ENCODE results near the gene KIFAP3. TPM values are rescaled to one million over a fixed set of nuclear protein-coding genes. Genes with fewer than 3 reads are reported as not detected.

Gene KIFAP3
- total RNA-seq, 1 experiment from 2014 or later = 3.8 TPM

- Histone ChIP-seq H4K5ac (ENCODE audit: insufficient read length, low read depth, low read length) (no peak overlapping the region), H3K79me1 (ENCODE audit: insufficient read depth, low read depth, low read length, poor library complexity, severe bottlenecking) (no peaks in the 10 kb centered on the region), H2BK12ac (ENCODE audit: insufficient read length, low read depth, low read length) (no peak overlapping the region), H3T11ph (ENCODE audit: low read length) (no peak overlapping the region), H2AFZ (ENCODE audit: low read length) (peak overlapping the region; percentile 79), H4K8ac (replicated peaks; ENCODE audit: insufficient read length, low read depth, low read length) (no peak overlapping the region), H3K9ac (ENCODE audit: extremely low read depth, insufficient read length, low read length) (peak overlapping the region; percentile 39), H3K23me2 (ENCODE audit: insufficient read length, low read depth, low read length, poor library complexity, severe bottlenecking) (peaks cover 6% of the 10 kb centered on the region), H2BK15ac (ENCODE audit: low read depth, low read length) (no peak overlapping the region), H3K9me3 (ENCODE audit: control insufficient read depth, low read depth, low read length) (no peaks in the 10 kb centered on the region), H3K79me2 (ENCODE audit: insufficient read depth, low read length) (no peaks in the 10 kb centered on the region), H3K4ac (ENCODE audit: low read depth, low read length) (no peak overlapping the region), H2BK120ac (ENCODE audit: low read depth, low read length, poor library complexity, severe bottlenecking) (no peak overlapping the region), H2AK5ac (ENCODE audit: insufficient read length, low read length) (no peak overlapping the region), H3K27ac (ENCODE audit: insufficient read length, low read depth, low read length) (no peak overlapping the region), H3K18ac (ENCODE audit: insufficient read length, low read depth, low read length) (no peak overlapping the region), H3K4me1 (ENCODE audit: insufficient read depth, low read length) (no peaks in the 10 kb centered on the region), H2BK20ac (ENCODE audit: low read depth, low read length, poor library complexity, severe bottlenecking) (no peak overlapping the region), H3K27me3 (ENCODE audit: insufficient read depth, low read length) (no peaks in the 10 kb centered on the region), H4K91ac (ENCODE audit: insufficient read length, low read depth, low read length) (no peak overlapping the region), H3K56ac (ENCODE audit: insufficient read length, low read depth, low read length) (no peak overlapping the region), H3K4me2 (ENCODE audit: insufficient read depth, insufficient read length, low read length) (peak overlapping the region; percentile 92), H2BK5ac (ENCODE audit: insufficient read length, low read length) (no peak overlapping the region), H3K14ac (ENCODE audit: insufficient read depth, low read length) (no peak overlapping the region), H4K20me1 (ENCODE audit: control insufficient read depth, insufficient read depth, insufficient read length) (no peaks in the 10 kb centered on the region), H3K23ac (ENCODE audit: insufficient read length, low read depth, low read length) (no peak overlapping the region)
- Mint-ChIP-seq H3K4me3 (peak overlapping the region; percentile 79 to 88), H3K4me1 (peaks cover 16 to 19% of the 10 kb centered on the region in 2 experiments), H3K27ac (peak overlapping the region in 2 of 3 experiments; percentile 12 to 57; a peak in 3 of 7 replicates), H3K9me3 (peaks cover 6 to 7% of the 10 kb centered on the region in 2 experiments; a peak in 3 of 5 replicates), H3K27me3 (ENCODE audit: low read depth) (no peaks in the 10 kb centered on the region), H3K36me3 (ENCODE audit: insufficient read depth in 1 of 3, low read depth in 3 of 3) (no peaks in the 10 kb centered on the region; a peak in 1 of 7 replicates)
- no CpG with 5 or more reads among the region's 8 CpGs for WGBS (ENCODE audit: extremely low coverage, insufficient read length, low lambda C conversion rate)
- DNase-seq = no peak
- no peak for TF ChIP-seq CTCF (conservative IDR thresholded peaks at IDR 0.05)
Measured at GRCh38 chr1:170073893-170074249, 624 bp downstream of the KIFAP3 start.

All from H9 (cell line).